Pancreas (tissue), 10 donors: ENCODE data around the gene HSPA12A. TPM values are rescaled to one million over a fixed set of nuclear protein-coding genes. Genes with fewer than 3 reads are reported as not detected.
A peak's percentile ranks its signal among the peaks of the same experiment; 100 is the strongest.

ENCODE experiments used
- ATAC-seq, 4 donors: fragments of 200-7000 bp; cut with Tn5 transposase; one replicate each; pipeline versions ENCODE4 v1.8.0 to v1.9.1; 2020; ENCODE audit warnings: mild to moderate bottlenecking in 4 of 4, moderate library complexity in 4 of 4
- DNase-seq, 6 donors: peaks; one replicate each; pipeline ENCODE4 v3.0.0-alpha.2; 2020
- FAIRE-seq: peaks from 2 replicates; lab custom pipeline; 2012; peaks lifted over from hg19 to GRCh38; lab: Jason Lieb, UNC
- H3K27ac ChIP-seq, 4 donors: fragments of 200-600 bp; sonication (generic); 1 replicate in 3 of 4; 2 replicates in 1 of 4; pipeline versions ENCODE4 v1.5.0 to v1.8.0; 2020
- H3K27me3 ChIP-seq, 4 donors: fragments of 200-600 bp; one replicate each; pipeline ENCODE4 v1.8.0; 2021
- H3K36me3 ChIP-seq, 3 donors: fragments of 200-600 bp; sonication (generic) in 1 of 3; one replicate each; pipeline versions ENCODE4 v1.5.0 to v1.8.0; 2020 to 2021
- H3K4me1 ChIP-seq, 3 donors: fragments of 200-600 bp; one replicate each; pipeline ENCODE4 v1.8.0; 2021
- H3K4me3 ChIP-seq, 4 donors: fragments of 200-600 bp; sonication (generic) in 2 of 4; one replicate each; pipeline versions ENCODE4 v1.5.0 to v1.8.0; 2020 to 2021
- H3K9me3 ChIP-seq, 4 donors: fragments of 200-600 bp; one replicate each; pipeline ENCODE4 v1.8.0; 2021
- WGBS, 2 donors: extraction: QIAGEN DNeasy Blood & Tissue Kit; methylation state at CpG; one replicate each; pipeline ENCODE4 v1.1.7; 2013; 5-methylcytosine and 5-hydroxymethylcytosine counted together
- intact Hi-C, 3 donors: fragments of 100-400 bp; cut with DNase I; formaldehyde crosslinking; loops; one replicate each; pipeline versions ENCODE4 v1.11.1 to v1.14.2; 2022
- polyA plus RNA-seq, 2 donors: library from polyadenylated mRNA; stranded (reverse); fragments of 200-250 nt; gene quantifications; one replicate each; pipeline ENCODE4 v1.2.3, GENCODE V29; 2013
- total RNA-seq, 6 donors: library from RNA; stranded (reverse); fragmentation: NEBNext Ultra II Directional in 4 of 6; extraction: Animal tissue kit (Norgen Biotek cat#: 25700) in 4 of 6; gene quantifications; one replicate each; pipeline versions ENCODE4 v1.2.1 to v1.2.4, GENCODE V29; 2021 to 2023
- TF ChIP-seq, protein P1 (sequence below), 4 donors: fragments of 200-600 bp; sonication (generic) in 3 of 4; IDR thresholded peaks; one replicate each; pipeline versions ENCODE4 v1.5.0 to v1.8.0; 2021; ENCODE audit warnings: antibody characterized with exemption in 4 of 4
- donor health status: healthy with polysubstance abuse.
- donor health status: DM: no; HTN: no; CAD: no; lungs with moderate emphysema.
- donor health status: DM: no; HTN: no; CAD: no.
- donor health status: control.
- donor health status: control.
- donor health status: Bipolar disorder and iron deficiency.
- donor health status: DM: yes; HTN: yes; CAD: no.
- donor health status: DM: no; HTN: no; CAD: no.
- donor health status: DM: no; HTN: no; CAD: no.
- donor health status: DM: yes; HTN: yes; CAD: no.

HSPA12A gene
- total and polyA plus RNA-seq, 8 donors = 2.7 to 8.2 (median 4.0) TPM

DNA sequence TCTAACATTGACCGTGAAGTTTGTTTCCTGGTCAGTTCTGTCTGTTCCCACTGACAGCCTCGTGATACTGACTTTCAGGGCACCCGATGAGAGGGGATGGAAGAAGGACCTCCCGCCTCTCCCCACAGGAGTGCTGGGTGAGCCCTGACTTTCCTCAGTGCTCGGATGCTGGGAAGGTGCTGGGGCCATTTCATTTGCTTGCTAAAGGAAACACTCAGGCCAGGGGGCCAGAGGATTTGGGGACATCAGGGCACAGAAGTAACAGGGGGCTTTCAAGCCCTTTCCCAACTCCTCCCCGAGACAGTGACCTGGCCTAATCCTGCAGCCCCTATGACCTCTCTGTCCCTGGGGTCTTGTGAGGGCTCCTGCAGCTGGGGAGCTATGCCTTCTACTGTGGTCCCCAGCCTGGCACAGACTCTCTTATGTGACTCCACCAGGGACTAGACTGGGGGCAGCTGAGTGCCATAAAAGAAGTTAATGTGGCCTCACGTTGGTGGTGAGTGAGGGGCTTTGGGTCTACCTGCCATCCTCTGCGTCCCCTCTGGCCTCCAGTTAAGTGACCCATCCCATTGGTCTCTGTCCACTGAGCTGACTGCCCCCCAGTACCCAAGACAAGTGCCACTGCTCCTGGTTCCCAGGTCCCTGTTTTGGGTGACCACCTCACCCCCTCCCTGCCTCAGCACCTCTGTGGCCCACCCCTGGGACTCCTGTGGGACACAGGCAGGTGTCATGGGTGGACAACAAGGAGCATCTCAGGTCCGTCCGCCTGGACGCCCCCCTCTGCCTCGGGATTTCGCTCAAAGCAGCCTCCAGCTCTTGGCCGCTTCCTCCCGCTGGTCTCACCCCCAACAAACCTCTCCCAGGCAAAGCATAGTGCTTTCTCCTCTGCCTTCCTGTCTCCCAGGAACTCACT, 33.4 kb upstream of the HSPA12A start:
- no peaks in the 10 kb centered on the region for H3K36me3 ChIP-seq
- H3K4me3 ChIP-seq = no peak overlapping the region
- TF ChIP-seq, protein P1, sequence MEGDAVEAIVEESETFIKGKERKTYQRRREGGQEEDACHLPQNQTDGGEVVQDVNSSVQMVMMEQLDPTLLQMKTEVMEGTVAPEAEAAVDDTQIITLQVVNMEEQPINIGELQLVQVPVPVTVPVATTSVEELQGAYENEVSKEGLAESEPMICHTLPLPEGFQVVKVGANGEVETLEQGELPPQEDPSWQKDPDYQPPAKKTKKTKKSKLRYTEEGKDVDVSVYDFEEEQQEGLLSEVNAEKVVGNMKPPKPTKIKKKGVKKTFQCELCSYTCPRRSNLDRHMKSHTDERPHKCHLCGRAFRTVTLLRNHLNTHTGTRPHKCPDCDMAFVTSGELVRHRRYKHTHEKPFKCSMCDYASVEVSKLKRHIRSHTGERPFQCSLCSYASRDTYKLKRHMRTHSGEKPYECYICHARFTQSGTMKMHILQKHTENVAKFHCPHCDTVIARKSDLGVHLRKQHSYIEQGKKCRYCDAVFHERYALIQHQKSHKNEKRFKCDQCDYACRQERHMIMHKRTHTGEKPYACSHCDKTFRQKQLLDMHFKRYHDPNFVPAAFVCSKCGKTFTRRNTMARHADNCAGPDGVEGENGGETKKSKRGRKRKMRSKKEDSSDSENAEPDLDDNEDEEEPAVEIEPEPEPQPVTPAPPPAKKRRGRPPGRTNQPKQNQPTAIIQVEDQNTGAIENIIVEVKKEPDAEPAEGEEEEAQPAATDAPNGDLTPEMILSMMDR (IDR thresholded peaks at IDR 0.05) = no peak
- no peaks in the 10 kb centered on the region for H3K9me3 ChIP-seq
- H3K4me1 ChIP-seq = no peaks in the 10 kb centered on the region
- FAIRE-seq (no peak), ATAC-seq (no peak), DNase-seq (no peak)
- intact Hi-C loops = no loop called here
- WGBS, 2 donors = 78 to 84% methylated on average over 15 of the region's 15 CpGs
- H3K27me3 ChIP-seq = no peaks in the 10 kb centered on the region
- no peak overlapping the region for H3K27ac ChIP-seq

DNA sequence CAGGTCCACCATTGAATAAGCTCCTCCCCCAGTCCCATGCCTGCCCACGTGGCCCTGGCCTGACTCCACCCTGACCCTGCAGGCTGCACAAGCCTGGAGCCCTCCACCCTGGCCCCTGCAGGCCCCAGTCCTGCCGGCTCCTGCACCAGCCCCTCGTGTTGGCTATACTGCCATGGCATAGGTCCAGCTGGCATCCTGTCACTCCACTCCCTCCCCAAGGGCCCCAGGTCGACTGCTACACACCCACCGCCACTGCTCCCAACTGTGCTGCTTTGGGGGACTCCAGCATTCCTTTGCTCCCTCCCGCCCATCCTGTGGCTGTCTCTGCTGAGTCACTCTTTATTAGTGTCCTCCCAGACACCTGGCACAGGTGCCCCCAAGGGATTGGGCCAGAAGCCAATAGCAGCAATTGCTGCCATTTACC, 32.4 kb upstream of the HSPA12A start:
- peak in 4 of 6 donors; percentile 17 to 60 (median 39) for DNase-seq
- no peaks in the 10 kb centered on the region for H3K9me3 ChIP-seq
- no peak overlapping the region for H3K4me3 ChIP-seq
- no peak for FAIRE-seq
- H3K36me3 ChIP-seq = no peaks in the 10 kb centered on the region
- no peaks in the 10 kb centered on the region for H3K27me3 ChIP-seq
- H3K4me1 ChIP-seq = no peaks in the 10 kb centered on the region
- TF ChIP-seq, protein P1 (IDR thresholded peaks at IDR 0.05) = no peak
- H3K27ac ChIP-seq = no peak overlapping the region
- ATAC-seq = peak; percentile 35 to 72 (median 44)
- WGBS, 2 donors = 27 to 34% methylated on average over 6 of the region's 6 CpGs
- intact Hi-C loops = no loop called here

DNA sequence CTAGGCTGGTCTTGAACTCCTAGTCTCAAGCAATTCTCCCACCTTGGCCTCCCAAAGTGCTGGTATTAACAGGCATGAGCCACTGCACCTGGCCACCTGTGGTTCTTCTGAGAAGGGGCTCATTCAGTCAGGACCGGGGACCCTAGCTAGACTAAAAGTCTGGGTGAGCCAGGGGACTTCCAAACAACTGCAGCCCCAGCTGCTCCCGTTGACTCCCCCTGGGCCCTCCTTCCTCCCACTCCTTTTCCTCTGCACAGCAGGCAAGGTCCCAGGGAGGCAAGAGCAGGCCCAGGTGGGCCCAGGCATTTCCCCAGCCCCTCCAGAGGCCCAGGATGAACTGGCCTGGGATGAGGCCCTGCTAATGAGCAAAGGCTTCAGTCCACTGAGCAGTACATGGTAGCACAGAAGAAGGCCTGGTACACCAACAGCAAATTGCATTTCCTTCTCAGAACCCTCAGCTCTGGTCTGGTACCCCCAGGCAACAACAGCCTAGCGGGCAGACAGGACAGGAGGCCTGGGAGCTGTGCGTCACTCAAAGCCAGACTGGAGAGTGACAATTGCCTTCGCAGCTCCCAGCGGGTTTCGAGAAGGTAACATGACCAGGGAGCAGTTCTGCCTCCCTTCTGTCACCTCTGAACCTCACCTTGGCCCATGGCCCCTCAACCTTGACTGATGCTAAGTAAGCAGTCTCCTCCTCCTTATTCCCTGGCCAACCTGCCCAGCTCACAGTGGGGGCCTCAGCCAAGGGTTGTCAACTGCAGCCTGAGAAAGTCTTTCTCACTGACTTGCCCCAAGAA, 30.7 kb upstream of the HSPA12A start:
- no peaks in the 10 kb centered on the region for H3K27me3 ChIP-seq
- DNase-seq = no peak
- H3K4me1 ChIP-seq = no peaks in the 10 kb centered on the region
- TF ChIP-seq, protein P1 (IDR thresholded peaks at IDR 0.05) = no peak
- intact Hi-C loops = no loop called here
- FAIRE-seq = no peak
- H3K4me3 ChIP-seq = no peak overlapping the region
- ATAC-seq = no peak
- no peaks in the 10 kb centered on the region for H3K9me3 ChIP-seq
- H3K27ac ChIP-seq = no peak overlapping the region
- 94 to 96% methylated on average over 7 of the region's 7 CpGs for WGBS, 2 donors
- no peaks in the 10 kb centered on the region for H3K36me3 ChIP-seq

DNA sequence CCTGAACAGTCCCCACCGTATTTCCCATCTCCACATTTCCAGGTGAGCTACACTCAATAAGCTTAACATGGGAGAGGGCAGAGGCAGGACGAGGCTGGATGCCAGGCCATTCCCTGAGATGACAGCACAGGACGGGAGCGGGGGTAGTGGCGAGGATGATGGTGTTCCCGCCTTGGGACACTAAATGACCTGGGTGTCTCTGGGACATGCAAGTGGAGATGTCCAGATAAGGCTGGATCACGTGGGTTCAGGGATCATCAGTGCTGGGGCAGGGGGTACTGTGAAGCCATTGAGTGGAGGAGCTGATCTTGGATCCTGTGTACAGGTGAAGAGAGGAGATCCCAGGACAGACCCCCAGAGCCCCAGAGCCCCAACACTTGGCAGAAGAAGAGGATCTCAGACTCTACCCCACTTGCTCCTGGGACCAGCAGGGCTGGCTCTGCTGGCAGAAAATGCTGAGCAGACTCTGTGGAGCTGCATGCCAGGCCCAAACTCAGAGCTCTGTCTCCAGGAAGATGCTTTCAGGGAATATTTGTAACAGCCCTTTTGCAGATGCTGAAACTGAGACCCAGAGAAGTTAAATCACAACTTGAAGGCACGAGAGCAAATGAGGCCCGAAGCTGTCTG, 29.7 kb upstream of the HSPA12A start:
- no peak for FAIRE-seq
- 83 to 85% methylated on average over 9 of the region's 9 CpGs for WGBS, 2 donors

More for the DNA sequence above, 29.7 kb upstream of the HSPA12A start:
- TF ChIP-seq, protein P1 (IDR thresholded peaks at IDR 0.05) = no peak
- Histone ChIP-seq H3K27me3 (no peaks in the 10 kb centered on the region), H3K9me3 (no peaks in the 10 kb centered on the region), H3K36me3 (no peaks in the 10 kb centered on the region), H3K4me1 (no peaks in the 10 kb centered on the region), H3K27ac (no peak overlapping the region), H3K4me3 (no peak overlapping the region)
- ATAC-seq = no peak
- intact Hi-C loops = no loop called here
- DNase-seq = no peak
